H9 (cell line): ENCODE data around the gene TMEM191C. TPM values are rescaled to one million over a fixed set of nuclear protein-coding genes. Genes with fewer than 3 reads are reported as not detected.
"Not testable (repeated sequence)": the region's sequence is repeated elsewhere in the genome, so short reads cannot be mapped to it uniquely, and the experiment has no call there.

Experiments used
- DNase-seq: peaks from one replicate; pipeline ENCODE4 v3.0.0-alpha.2; 2017
- H2AFZ ChIP-seq: one replicate; pipeline ENCODE4 v1.6.1; 2013; ENCODE audit warnings: mild to moderate bottlenecking, low read length, control low read depth, moderate library complexity
- H2AK5ac ChIP-seq: 2 replicates; pipeline ENCODE4 v1.6.1; 2013; ENCODE audit warnings: low read length, control low read depth, mixed read lengths; ENCODE audit not compliant: insufficient read length
- H2BK120ac ChIP-seq: one replicate; pipeline ENCODE4 v1.6.1; 2013; ENCODE audit warnings: low read depth, mild to moderate bottlenecking, low read length, control low read depth, inconsistent platforms; ENCODE audit not compliant: poor library complexity, severe bottlenecking
- H2BK12ac ChIP-seq: 2 replicates; pipeline ENCODE4 v1.6.1; 2013; ENCODE audit warnings: low read length, control low read depth, mixed read lengths, low read depth; ENCODE audit not compliant: insufficient read length
- H2BK15ac ChIP-seq: 2 replicates; pipeline ENCODE4 v1.6.1; 2013; ENCODE audit warnings: low read depth, low read length, control low read depth
- H2BK20ac ChIP-seq: one replicate; pipeline ENCODE4 v1.6.1; 2013; ENCODE audit warnings: low read depth, mild to moderate bottlenecking, low read length, control low read depth, inconsistent platforms; ENCODE audit not compliant: poor library complexity, severe bottlenecking
- H2BK5ac ChIP-seq: 2 replicates; pipeline ENCODE4 v1.6.1; 2013; ENCODE audit warnings: low read length, control low read depth, mixed read lengths; ENCODE audit not compliant: insufficient read length
- H3K14ac ChIP-seq: 2 replicates; pipeline ENCODE4 v1.6.1; 2013; ENCODE audit warnings: low read length, control low read depth; ENCODE audit not compliant: insufficient read depth
- H3K18ac ChIP-seq: 2 replicates; pipeline ENCODE4 v1.6.1; 2013; ENCODE audit warnings: low read depth, mild to moderate bottlenecking, mixed read lengths, low read length, control low read depth; ENCODE audit not compliant: insufficient read length
- H3K23ac ChIP-seq: 2 replicates; pipeline ENCODE4 v1.6.1; 2013; ENCODE audit warnings: low read length, control low read depth, mixed read lengths, low read depth; ENCODE audit not compliant: insufficient read length
- H3K23me2 ChIP-seq: 2 replicates; pipeline ENCODE4 v1.6.1; 2013; ENCODE audit warnings: low read depth, mild to moderate bottlenecking, mixed read lengths, low read length, control low read depth; ENCODE audit not compliant: insufficient read length, poor library complexity, severe bottlenecking
- H3K27ac ChIP-seq: 2 replicates; pipeline ENCODE4 v1.5.1; 2013; ENCODE audit warnings: low read length, control low read depth, mixed read lengths, low read depth; ENCODE audit not compliant: insufficient read length
- H3K27me3 ChIP-seq: 2 replicates; pipeline ENCODE4 v1.6.1; 2013; ENCODE audit warnings: low read length, control low read depth, inconsistent platforms; ENCODE audit not compliant: insufficient read depth
- H3K4ac ChIP-seq: 2 replicates; pipeline ENCODE4 v1.6.1; 2013; ENCODE audit warnings: low read depth, mild to moderate bottlenecking, control low read depth, inconsistent platforms, low read length, moderate library complexity
- H3K4me1 ChIP-seq: 2 replicates; pipeline ENCODE4 v1.6.1; 2013; ENCODE audit warnings: low read length, control low read depth, inconsistent platforms; ENCODE audit not compliant: insufficient read depth
- H3K4me2 ChIP-seq: 2 replicates; pipeline ENCODE4 v1.6.1; 2013; ENCODE audit warnings: low read length, control low read depth, mixed read lengths; ENCODE audit not compliant: insufficient read length, insufficient read depth
- H3K56ac ChIP-seq: 2 replicates; pipeline ENCODE4 v1.6.1; 2013; ENCODE audit warnings: low read depth, mild to moderate bottlenecking, mixed read lengths, low read length, control low read depth; ENCODE audit not compliant: insufficient read length
- H3K79me1 ChIP-seq: 2 replicates; pipeline ENCODE4 v1.6.1; 2013; ENCODE audit warnings: low read depth, mild to moderate bottlenecking, moderate library complexity, low read length, control low read depth, inconsistent platforms; ENCODE audit not compliant: insufficient read depth, poor library complexity, severe bottlenecking
- H3K79me2 ChIP-seq: 2 replicates; pipeline ENCODE4 v1.6.1; 2013; ENCODE audit warnings: low read length, control low read depth, inconsistent platforms; ENCODE audit not compliant: insufficient read depth
- H3K9ac ChIP-seq: 2 replicates; pipeline ENCODE4 v1.6.1; 2013; ENCODE audit warnings: low read length, control low read depth, mixed read lengths; ENCODE audit not compliant: insufficient read length; ENCODE audit errors: extremely low read depth
- H3K9me3 ChIP-seq: one replicate; pipeline ENCODE4 v1.6.1; 2013; ENCODE audit warnings: low read depth, low read length, inconsistent platforms; ENCODE audit not compliant: control insufficient read depth
- H3T11ph ChIP-seq: one replicate; pipeline ENCODE4 v1.6.1; 2013; ENCODE audit warnings: mild to moderate bottlenecking, low read length, control low read depth, inconsistent platforms
- H4K20me1 ChIP-seq: one replicate; pipeline ENCODE4 v1.6.1; 2013; ENCODE audit not compliant: control insufficient read depth, insufficient read length, insufficient read depth
- H4K5ac ChIP-seq: 2 replicates; pipeline ENCODE4 v1.6.1; 2013; ENCODE audit warnings: low read depth, mild to moderate bottlenecking, mixed read lengths, low read length, control low read depth; ENCODE audit not compliant: insufficient read length
- H4K8ac ChIP-seq: replicated peaks from 2 replicates; pipeline ENCODE4 v1.6.1; 2013; ENCODE audit warnings: low read length, control low read depth, mixed read lengths, low read depth; ENCODE audit not compliant: insufficient read length
- H4K91ac ChIP-seq: 2 replicates; pipeline ENCODE4 v1.6.1; 2013; ENCODE audit warnings: low read depth, mild to moderate bottlenecking, moderate library complexity, mixed read lengths, low read length, control low read depth; ENCODE audit not compliant: insufficient read length
- H3K27ac Mint-ChIP-seq, 3 experiments: 2 replicates in 2 of 3; 3 replicates in 1 of 3; pipeline ENCODE4 v1.8.0; 2020 to 2021; ENCODE audit warnings: mixed read lengths in 3 of 3, mild to moderate bottlenecking in 1 of 3, moderate library complexity in 1 of 3
- H3K27me3 Mint-ChIP-seq: 2 replicates; pipeline ENCODE4 v1.8.0; 2021; ENCODE audit warnings: low read depth, mild to moderate bottlenecking, moderate library complexity, mixed read lengths
- H3K36me3 Mint-ChIP-seq, 3 experiments: 2 replicates in 2 of 3; 3 replicates in 1 of 3; pipeline ENCODE4 v1.8.0; 2020 to 2021; ENCODE audit warnings: low read depth in 3 of 3, mixed read lengths in 3 of 3; ENCODE audit not compliant: insufficient read depth in 1 of 3
- H3K4me1 Mint-ChIP-seq, 2 experiments: 2 replicates each; pipeline ENCODE4 v1.8.0; 2020; ENCODE audit warnings: mixed read lengths in 2 of 2
- H3K4me3 Mint-ChIP-seq, 2 experiments: 2 replicates in 1 of 2; 3 replicates in 1 of 2; pipeline ENCODE4 v1.8.0; 2020 to 2021; ENCODE audit warnings: mild to moderate bottlenecking in 2 of 2, mixed read lengths in 2 of 2, moderate library complexity in 1 of 2
- H3K9me3 Mint-ChIP-seq, 2 experiments: 2 replicates in 1 of 2; 3 replicates in 1 of 2; pipeline ENCODE4 v1.8.0; 2020; ENCODE audit warnings: mild to moderate bottlenecking in 2 of 2, mixed read lengths in 2 of 2, moderate library complexity in 1 of 2
- WGBS: extraction: QIAGEN DNeasy Blood & Tissue Kit; methylation state at CpG from one replicate; pipeline ENCODE4 v1.1.7; 2013; ENCODE audit warnings: missing lambda C conversion rate, low lambda C conversion rate, mixed read lengths; ENCODE audit not compliant: insufficient read length; ENCODE audit errors: extremely low coverage; 5-methylcytosine and 5-hydroxymethylcytosine counted together
- total RNA-seq: library from RNA; stranded (reverse); gene quantifications from 2 replicates; pipeline ENCODE4 v1.2.1, GENCODE V29; 2021

TMEM191C gene
- total RNA-seq, 1 experiment from 2014 or later, result 4.2 TPM

DNA sequence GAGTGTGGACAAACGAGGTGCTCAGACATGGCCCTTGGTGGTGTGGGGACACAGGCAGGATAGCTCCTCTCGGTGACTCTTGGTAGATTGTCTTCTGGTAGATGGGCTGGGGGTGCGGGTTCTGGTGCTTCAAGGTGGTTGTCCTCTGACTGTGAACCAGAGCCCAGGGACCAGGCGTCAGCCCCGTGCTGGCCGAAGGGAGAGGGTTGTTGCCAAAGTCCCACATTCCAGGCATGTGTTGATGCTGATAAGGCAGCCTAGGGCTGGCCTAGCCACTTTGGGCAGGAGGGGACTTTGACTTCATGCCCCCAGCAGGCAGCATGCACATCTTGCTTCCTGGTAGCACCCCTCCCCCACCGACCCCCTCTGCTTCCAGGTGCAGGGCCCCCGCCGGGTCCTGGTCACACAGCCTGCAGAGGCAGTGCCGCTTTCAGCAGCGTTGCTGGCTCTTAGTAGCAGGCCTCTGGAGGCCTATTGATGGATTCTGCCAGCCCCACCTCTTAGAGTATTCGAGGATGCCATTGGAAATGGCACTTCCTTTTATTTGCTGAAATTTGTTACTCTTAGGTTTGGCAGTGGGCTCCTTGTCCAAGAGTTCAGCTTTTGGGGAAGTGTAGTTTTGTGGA, 43.0 kb upstream of the TMEM191C start:
- not testable (repeated sequence) for H3K23me2 ChIP-seq, H2BK120ac ChIP-seq, H3K4me1 Mint-ChIP-seq, H3K9me3 ChIP-seq, H4K91ac ChIP-seq, H3K27me3 Mint-ChIP-seq, H3K4me2 ChIP-seq, H3K14ac ChIP-seq, H3K4ac ChIP-seq, H3K36me3 Mint-ChIP-seq, H3K27ac Mint-ChIP-seq, H3K4me1 ChIP-seq, H2AFZ ChIP-seq, H2BK15ac ChIP-seq, H4K8ac ChIP-seq, H4K20me1 ChIP-seq, H3K79me1 ChIP-seq, H2AK5ac ChIP-seq, H3K9me3 Mint-ChIP-seq, H2BK5ac ChIP-seq, H3K79me2 ChIP-seq, DNase-seq, H3T11ph ChIP-seq, H2BK12ac ChIP-seq, H2BK20ac ChIP-seq, H3K27me3 ChIP-seq, H4K5ac ChIP-seq, H3K4me3 Mint-ChIP-seq, H3K27ac ChIP-seq, H3K56ac ChIP-seq, H3K9ac ChIP-seq, H3K23ac ChIP-seq, H3K18ac ChIP-seq
- WGBS, result no CpG with 5 or more reads among the region's 12 CpGs

DNA sequence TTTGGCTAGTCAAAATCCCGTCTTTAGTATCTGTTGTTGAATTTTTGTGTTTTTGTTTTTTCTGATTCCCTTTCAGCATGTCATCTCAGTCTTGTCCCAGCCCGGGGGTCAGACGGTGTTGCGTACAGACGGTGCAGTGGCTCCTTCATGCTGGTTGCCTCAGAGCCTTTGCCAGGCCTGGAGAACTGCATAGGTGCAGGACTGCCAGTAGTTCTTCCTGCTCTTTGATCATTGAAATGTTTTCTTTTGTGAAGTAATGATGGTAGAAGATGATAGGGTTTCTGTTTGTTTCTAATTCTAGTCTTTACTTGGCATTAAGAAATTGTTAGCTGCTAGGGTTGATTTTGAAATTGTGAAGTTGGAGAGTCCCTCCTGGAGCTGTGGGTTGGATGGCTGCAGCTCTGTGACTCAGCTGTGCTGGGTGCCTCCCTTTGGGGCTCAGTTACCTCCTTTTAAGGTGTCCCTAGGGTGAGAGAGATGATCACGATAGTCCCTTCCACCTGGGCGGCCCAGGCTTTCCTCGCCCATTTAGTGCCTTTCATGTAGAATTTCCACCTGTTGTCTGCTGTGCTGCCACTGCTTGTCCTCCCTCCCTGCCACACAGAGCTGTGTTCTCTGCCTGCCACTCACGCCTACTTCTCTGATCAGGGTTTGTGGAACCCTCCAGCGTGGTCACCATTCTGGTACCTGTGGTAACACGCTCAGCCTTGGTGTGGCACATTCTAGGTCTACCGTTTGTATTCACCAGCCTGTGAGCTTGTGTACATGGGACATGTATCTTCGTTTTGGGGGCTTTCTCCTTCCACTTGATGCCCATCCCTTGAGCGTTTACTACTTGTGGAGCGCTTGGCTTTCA, 32.6 kb upstream of the TMEM191C start:
- H2AK5ac ChIP-seq, H4K8ac ChIP-seq, H3K4me1 Mint-ChIP-seq, H3K4me2 ChIP-seq, H2BK20ac ChIP-seq, H4K91ac ChIP-seq, H3K18ac ChIP-seq, H3K27me3 Mint-ChIP-seq, H3K4me3 Mint-ChIP-seq, H3K79me1 ChIP-seq, H3K4ac ChIP-seq, H3K36me3 Mint-ChIP-seq, H2BK15ac ChIP-seq, H3K23ac ChIP-seq, H4K20me1 ChIP-seq, H3K23me2 ChIP-seq, H3K27ac ChIP-seq, H2AFZ ChIP-seq, H3K79me2 ChIP-seq, H4K5ac ChIP-seq, H3T11ph ChIP-seq, H3K27me3 ChIP-seq, H2BK120ac ChIP-seq, H2BK5ac ChIP-seq, H3K9me3 ChIP-seq, H3K9ac ChIP-seq, H2BK12ac ChIP-seq, H3K14ac ChIP-seq, H3K9me3 Mint-ChIP-seq, H3K56ac ChIP-seq, DNase-seq, H3K27ac Mint-ChIP-seq, H3K4me1 ChIP-seq: not testable (repeated sequence)
- whole genome bisulfite sequencing, result no CpG with 5 or more reads among the region's 15 CpGs
